Measurements from ENCODE around the gene ERGIC2.
"Not testable (repeated sequence)": the region's sequence is repeated elsewhere in the genome, so short reads cannot be mapped to it uniquely, and the experiment has no call there.

Gene ERGIC2

DNA sequence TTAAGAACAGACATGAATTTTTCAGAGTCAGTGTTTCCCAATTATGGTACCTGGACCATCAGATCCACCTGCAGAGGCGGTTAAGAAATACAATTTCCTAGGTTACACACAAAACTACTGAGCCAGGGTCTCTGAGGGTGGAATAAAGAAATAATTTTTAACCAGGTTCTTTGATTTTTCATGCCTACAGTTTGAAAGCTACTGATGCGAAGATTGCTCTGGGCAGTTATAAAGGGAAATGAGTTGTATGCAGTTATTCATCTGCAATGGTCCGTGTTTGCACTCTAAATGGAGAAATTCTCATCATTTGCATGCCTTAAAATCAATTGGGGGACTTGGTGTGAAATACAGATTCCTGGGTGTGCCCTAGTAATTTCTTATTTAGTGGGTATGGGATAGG, 89.7 kb downstream of the ERGIC2 start:
- no peak for FAIRE-seq

DNA sequence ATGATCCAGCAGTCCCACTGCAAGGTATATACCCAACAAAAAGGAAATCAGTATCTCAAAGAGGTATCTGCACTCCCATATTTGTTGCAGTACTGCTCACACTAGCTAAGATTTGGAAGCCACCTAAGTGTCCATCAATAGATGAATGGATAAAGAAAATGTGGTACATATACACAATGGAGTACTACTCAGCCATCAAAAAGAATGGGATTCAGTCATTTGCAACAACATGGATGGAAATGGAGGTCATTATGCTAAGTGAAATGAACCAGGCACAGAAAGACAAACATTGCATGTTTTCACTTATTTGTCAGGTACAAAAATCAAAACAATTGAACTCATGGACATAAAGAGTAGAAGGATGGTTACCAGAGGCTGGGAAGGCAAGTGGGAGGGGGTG, 90.5 kb downstream of the ERGIC2 start:
- not testable (repeated sequence) for FAIRE-seq

DNA sequence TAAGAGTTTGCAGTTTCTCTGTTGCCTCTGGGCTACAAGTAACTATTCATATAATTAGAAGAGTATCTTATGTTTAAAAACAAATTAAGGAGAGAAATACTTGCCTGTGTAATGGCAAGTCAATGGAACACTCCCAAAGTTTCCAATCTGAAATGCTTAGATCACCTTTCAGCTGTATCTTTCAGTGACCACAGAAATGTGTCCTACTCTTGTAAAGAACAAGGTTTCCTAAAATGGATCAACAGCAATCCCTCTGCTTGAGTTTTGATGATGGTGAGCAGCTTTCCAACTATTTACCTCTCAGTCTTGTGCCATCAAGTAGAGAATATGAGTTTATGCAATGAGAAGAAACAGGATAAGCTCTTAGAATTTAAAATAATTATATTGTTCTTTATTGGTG, 92.9 kb downstream of the ERGIC2 start:
- no peak for FAIRE-seq

DNA sequence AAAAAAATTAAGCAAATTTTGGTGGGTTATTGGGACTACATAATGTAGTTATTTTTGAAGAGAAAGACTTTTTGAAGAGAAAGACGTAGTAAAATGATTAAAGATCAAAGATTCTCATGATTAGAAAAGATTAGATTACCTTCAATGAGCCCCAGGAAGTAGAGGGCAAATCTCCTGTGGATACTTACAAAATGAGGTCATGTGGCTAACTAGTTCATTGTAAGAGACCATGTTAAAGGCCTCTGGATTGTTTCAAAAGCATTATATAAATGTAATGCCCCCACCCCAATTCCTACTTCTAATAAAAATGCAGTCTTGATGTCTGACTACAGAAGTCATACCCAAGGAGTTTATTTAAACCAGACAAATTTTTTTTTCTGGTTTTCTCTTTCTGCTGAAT, 93.3 kb downstream of the ERGIC2 start:
- FAIRE-seq, result no peak
